ENCODE results near the gene TP53I11. TPM values are rescaled to one million over a fixed set of nuclear protein-coding genes. Genes with fewer than 3 reads are reported as not detected.

TP53I11 gene
- total RNA-seq, 2 donors from 2014 or later: 1.8 to 3.9 TPM

- DNase-seq (no peak), ATAC-seq (no peak)
- no peaks in the 10 kb centered on the region for H3K36me3 Mint-ChIP-seq (ENCODE audit: low read depth)
- H3K4me1 Mint-ChIP-seq: peaks cover 18% of the 10 kb centered on the region
- no peak overlapping the region for H3K4me3 Mint-ChIP-seq
- H3K27ac Mint-ChIP-seq: no peak overlapping the region
- no peaks in the 10 kb centered on the region for H3K27me3 Mint-ChIP-seq
- H3K9me3 ChIP-seq (ENCODE audit: control insufficient read depth, low read length, poor library complexity, severe bottlenecking): no peaks in the 10 kb centered on the region
Observed at GRCh38 chr11:44938066-44938691, 12.5 kb downstream of the TP53I11 start.

- peaks cover 15% of the 10 kb centered on the region for H3K4me1 Mint-ChIP-seq
- H3K4me3 Mint-ChIP-seq: no peak overlapping the region
- ATAC-seq: no peak
- no peak overlapping the region for H3K27ac Mint-ChIP-seq
- no peaks in the 10 kb centered on the region for H3K9me3 ChIP-seq (ENCODE audit: control insufficient read depth, low read length, poor library complexity, severe bottlenecking)
- DNase-seq: no peak
- H3K27me3 Mint-ChIP-seq: no peaks in the 10 kb centered on the region
- no peaks in the 10 kb centered on the region for H3K36me3 Mint-ChIP-seq (ENCODE audit: low read depth)
Observed at GRCh38 chr11:44936951-44937543, 13.6 kb downstream of the TP53I11 start.

DNA sequence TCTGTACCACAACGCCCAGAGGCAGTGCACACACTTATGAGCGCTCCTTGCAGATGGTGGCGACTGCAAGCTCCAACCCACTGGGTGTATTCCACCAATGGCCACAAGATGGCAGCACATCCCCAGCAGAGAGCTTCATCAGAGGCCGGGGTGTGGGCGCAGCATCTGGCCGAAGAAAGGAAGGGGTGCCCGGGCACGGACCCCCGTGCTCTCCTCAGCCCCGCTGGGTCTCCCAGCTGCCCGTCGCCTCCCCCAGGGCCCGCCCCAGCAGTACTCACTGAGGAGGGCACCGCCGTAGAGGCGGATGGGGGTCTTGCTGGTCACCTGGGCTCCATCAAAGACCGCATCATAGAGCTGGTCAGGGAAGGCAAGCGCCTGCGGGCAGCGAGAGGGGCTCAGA lies 14.2 kb downstream of the TP53I11 start:
- Mint-ChIP-seq H3K4me1 (peaks cover 16% of the 10 kb centered on the region), H3K27ac (no peak overlapping the region), H3K27me3 (no peaks in the 10 kb centered on the region), H3K36me3 (ENCODE audit: low read depth) (no peaks in the 10 kb centered on the region), H3K4me3 (no peak overlapping the region)
- ATAC-seq (peak; percentile 84), DNase-seq (peak; percentile 60 to 77 (median 62))
- no peaks in the 10 kb centered on the region for H3K9me3 ChIP-seq (ENCODE audit: control insufficient read depth, low read length, poor library complexity, severe bottlenecking)

DNA sequence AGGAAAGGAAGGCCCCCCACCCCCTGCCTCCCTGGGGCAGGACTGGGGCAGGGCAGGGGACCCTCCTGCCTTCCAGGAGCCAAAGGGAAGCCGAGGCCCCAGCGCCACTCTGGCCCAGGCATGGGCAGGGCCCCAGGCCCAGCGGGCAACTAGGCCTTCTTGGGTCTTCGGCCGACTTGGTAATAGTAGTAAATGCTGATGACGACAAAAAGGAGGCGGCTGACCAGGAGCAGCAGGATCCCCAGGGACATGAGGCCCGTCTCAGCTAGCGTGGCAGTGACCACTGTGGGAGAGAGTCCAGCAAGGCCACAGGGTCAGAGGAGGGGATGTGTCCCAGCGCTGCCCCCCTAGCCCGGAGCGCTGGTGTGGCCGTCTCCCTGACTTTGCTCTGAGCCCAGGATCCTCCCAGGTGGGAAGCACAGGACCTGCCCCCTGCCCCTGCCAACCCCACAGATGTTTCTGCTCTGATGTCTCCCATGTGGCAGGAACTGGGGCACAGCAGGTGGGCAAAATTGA lies 15.9 kb downstream of the TP53I11 start:
- H3K27ac Mint-ChIP-seq: no peak overlapping the region
- no peaks in the 10 kb centered on the region for H3K27me3 Mint-ChIP-seq
- ATAC-seq (no peak), DNase-seq (no peak)
- H3K4me1 Mint-ChIP-seq: peaks cover 13% of the 10 kb centered on the region
- H3K36me3 Mint-ChIP-seq (ENCODE audit: low read depth): peaks cover 9% of the 10 kb centered on the region
- H3K4me3 Mint-ChIP-seq: no peak overlapping the region
- H3K9me3 ChIP-seq (ENCODE audit: control insufficient read depth, low read length, poor library complexity, severe bottlenecking): no peaks in the 10 kb centered on the region

- Mint-ChIP-seq H3K4me3 (peak overlapping the region; percentile 33), H3K4me1 (peaks cover 13% of the 10 kb centered on the region), H3K27me3 (no peaks in the 10 kb centered on the region), H3K36me3 (ENCODE audit: low read depth) (peaks cover 9% of the 10 kb centered on the region), H3K27ac (no peak overlapping the region)
- no peak for ATAC-seq
- no peaks in the 10 kb centered on the region for H3K9me3 ChIP-seq (ENCODE audit: control insufficient read depth, low read length, poor library complexity, severe bottlenecking)
- DNase-seq: no peak
Observed at GRCh38 chr11:44934110-44934509, 16.6 kb downstream of the TP53I11 start.

DNA sequence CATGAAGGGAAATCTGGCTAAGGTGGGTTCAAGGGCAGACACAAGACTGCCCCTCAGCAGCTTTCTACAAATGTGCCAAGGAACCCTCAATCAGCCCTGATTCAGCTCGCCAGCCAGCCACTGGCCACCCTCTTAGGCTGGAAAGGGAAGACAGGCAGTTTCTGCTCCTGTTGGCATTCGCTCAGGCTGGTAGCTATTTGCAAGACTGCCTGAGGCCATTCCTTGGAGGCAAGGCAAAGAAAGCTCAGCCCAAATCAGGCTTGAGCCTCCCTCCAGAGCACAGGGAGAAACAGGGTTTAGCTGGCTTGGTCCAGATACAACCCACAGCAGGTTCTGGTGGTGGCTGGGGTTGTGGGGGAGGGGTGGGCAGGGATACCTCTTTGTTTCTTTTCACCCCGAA lies 19.2 kb downstream of the TP53I11 start:
- ATAC-seq: no peak
- H3K9me3 ChIP-seq (ENCODE audit: control insufficient read depth, low read length, poor library complexity, severe bottlenecking): no peaks in the 10 kb centered on the region
- Mint-ChIP-seq H3K36me3 (ENCODE audit: low read depth) (peaks cover 9% of the 10 kb centered on the region), H3K27me3 (no peaks in the 10 kb centered on the region), H3K4me1 (peaks cover 13% of the 10 kb centered on the region), H3K27ac (no peak overlapping the region), H3K4me3 (no peak overlapping the region)
- no peak for DNase-seq

- H3K4me3 Mint-ChIP-seq: peak overlapping the region; percentile 9
- no peaks in the 10 kb centered on the region for H3K9me3 ChIP-seq (ENCODE audit: control insufficient read depth, low read length, poor library complexity, severe bottlenecking)
- H3K27me3 Mint-ChIP-seq: no peaks in the 10 kb centered on the region
- ATAC-seq (no peak), DNase-seq (no peak)
- peaks cover 14% of the 10 kb centered on the region for H3K4me1 Mint-ChIP-seq
- peaks cover 9% of the 10 kb centered on the region for H3K36me3 Mint-ChIP-seq (ENCODE audit: low read depth)
- no peak overlapping the region for H3K27ac Mint-ChIP-seq
Observed at GRCh38 chr11:44930588-44931302, 19.9 kb downstream of the TP53I11 start.

DNA sequence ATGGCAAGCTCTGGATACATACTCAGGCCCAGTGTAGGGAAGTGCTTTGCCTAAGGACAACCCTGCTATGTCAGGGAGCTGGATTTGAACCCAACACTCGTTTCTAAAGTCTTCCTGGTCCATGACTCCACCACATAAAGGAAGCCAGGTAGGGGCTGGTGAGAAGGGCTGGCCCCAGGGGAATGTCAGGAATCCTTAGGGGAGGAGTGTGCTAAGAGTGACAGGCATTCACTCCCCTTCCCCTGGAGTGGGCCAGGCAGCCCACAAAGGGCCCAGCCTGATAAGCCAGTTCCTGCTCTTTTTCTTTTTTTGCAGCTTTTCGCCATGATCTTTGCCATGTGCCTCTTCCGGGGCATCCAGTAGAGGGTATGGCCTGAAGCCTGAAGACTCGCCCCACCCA lies 21.9 kb downstream of the TP53I11 start:
- peaks cover 9% of the 10 kb centered on the region for H3K36me3 Mint-ChIP-seq (ENCODE audit: low read depth)
- H3K9me3 ChIP-seq (ENCODE audit: control insufficient read depth, low read length, poor library complexity, severe bottlenecking): no peaks in the 10 kb centered on the region
- no peak for ATAC-seq
- H3K4me1 Mint-ChIP-seq: peaks cover 9% of the 10 kb centered on the region
- no peak for DNase-seq
- H3K27ac Mint-ChIP-seq: no peak overlapping the region
- H3K27me3 Mint-ChIP-seq: no peaks in the 10 kb centered on the region
- H3K4me3 Mint-ChIP-seq: no peak overlapping the region

DNA sequence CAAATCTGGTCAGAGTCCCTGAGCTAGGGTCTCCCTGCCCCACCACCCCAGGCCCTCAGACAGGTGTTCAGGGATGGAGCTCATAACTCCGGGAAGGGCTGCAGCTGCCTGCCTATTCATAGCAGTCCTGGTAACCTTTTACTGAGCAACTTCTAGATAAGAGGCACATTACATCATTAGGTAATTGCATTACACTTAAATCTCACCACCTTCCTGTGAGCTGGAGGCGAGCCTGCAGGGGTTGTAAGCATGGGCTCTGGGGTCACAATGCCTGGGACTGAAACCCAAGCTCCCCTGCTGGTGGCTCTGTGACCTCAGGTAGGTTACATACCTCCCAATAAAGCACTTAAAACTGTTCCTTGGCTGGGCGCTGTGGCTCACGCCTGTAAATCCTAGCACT lies 22.5 kb downstream of the TP53I11 start:
- Mint-ChIP-seq H3K36me3 (ENCODE audit: low read depth) (peaks cover 9% of the 10 kb centered on the region), H3K4me3 (no peak overlapping the region), H3K27me3 (no peaks in the 10 kb centered on the region), H3K27ac (no peak overlapping the region), H3K4me1 (peaks cover 9% of the 10 kb centered on the region)
- no peaks in the 10 kb centered on the region for H3K9me3 ChIP-seq (ENCODE audit: control insufficient read depth, low read length, poor library complexity, severe bottlenecking)
- DNase-seq (no peak), ATAC-seq (no peak)

DNA sequence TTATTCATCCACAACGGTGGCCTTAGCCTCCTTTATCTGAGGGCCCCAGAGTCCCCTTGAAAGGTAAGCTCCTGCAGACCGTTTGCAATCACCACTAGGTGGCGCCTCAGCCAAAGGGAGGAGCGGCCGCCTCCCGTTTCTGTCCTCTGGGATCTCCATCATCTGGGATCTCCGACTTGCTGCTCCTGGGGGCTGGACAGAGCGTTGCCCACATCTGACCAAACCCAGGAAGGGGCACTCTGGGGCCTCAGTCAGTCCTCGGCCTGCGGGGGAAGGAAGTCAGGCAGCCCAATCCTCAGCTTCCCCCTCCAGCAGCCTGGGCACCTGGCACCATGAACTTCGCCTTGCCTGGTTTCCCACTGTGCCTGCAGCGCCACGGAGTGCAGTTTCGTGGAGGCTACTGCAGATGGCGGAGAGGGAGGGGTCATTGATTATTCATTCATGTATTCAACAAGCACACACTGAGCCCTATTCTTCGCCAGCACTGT lies 23.5 kb downstream of the TP53I11 start:
- H3K27ac Mint-ChIP-seq: no peak overlapping the region
- DNase-seq: peak; percentile 28 to 50 (median 47)
- peak; percentile 55 for ATAC-seq
- H3K4me1 Mint-ChIP-seq: peaks cover 8% of the 10 kb centered on the region
- H3K27me3 Mint-ChIP-seq: no peaks in the 10 kb centered on the region
- H3K4me3 Mint-ChIP-seq: no peak overlapping the region
- no peaks in the 10 kb centered on the region for H3K9me3 ChIP-seq (ENCODE audit: control insufficient read depth, low read length, poor library complexity, severe bottlenecking)
- H3K36me3 Mint-ChIP-seq (ENCODE audit: low read depth): peaks cover 9% of the 10 kb centered on the region

- H3K27ac Mint-ChIP-seq: peak overlapping the region; percentile 62
Observed at GRCh38 chr11:44926036-44926435, 24.6 kb downstream of the TP53I11 start.

DNA sequence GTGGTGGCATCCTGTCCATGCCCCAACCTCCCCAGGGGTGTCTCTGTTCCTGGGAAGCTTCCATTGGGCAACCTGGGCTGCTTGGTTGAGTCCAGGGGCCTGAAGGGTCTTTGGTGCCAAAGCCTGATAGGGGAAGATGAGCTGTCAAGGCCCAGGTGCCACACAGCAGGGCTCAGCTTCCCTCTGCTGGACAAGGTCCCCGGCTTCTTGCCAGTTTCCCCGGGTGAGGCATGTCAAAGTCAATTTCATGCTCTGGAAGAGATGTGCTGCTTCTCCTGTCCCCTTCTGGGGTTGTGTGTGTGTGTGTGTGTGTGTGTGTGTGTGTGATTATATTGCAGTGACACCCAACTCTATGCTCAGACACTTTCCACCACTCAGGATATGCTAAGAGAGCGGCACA lies 26.9 kb downstream of the TP53I11 start:
- Mint-ChIP-seq H3K27ac (no peak overlapping the region), H3K27me3 (no peaks in the 10 kb centered on the region), H3K4me1 (peaks cover 6% of the 10 kb centered on the region), H3K36me3 (ENCODE audit: low read depth) (no peaks in the 10 kb centered on the region), H3K4me3 (no peak overlapping the region)
- no peaks in the 10 kb centered on the region for H3K9me3 ChIP-seq (ENCODE audit: control insufficient read depth, low read length, poor library complexity, severe bottlenecking)
- ATAC-seq (no peak), DNase-seq (no peak)

More at GRCh38 chr11:44926036-44926435, 24.6 kb downstream of the TP53I11 start:
- H3K27me3 Mint-ChIP-seq: no peaks in the 10 kb centered on the region
- H3K9me3 ChIP-seq (ENCODE audit: control insufficient read depth, low read length, poor library complexity, severe bottlenecking): no peaks in the 10 kb centered on the region
- peaks cover 9% of the 10 kb centered on the region for H3K36me3 Mint-ChIP-seq (ENCODE audit: low read depth)
- no peak overlapping the region for H3K4me3 Mint-ChIP-seq
- peaks cover 6% of the 10 kb centered on the region for H3K4me1 Mint-ChIP-seq
- DNase-seq (no peak), ATAC-seq (no peak)

DNA sequence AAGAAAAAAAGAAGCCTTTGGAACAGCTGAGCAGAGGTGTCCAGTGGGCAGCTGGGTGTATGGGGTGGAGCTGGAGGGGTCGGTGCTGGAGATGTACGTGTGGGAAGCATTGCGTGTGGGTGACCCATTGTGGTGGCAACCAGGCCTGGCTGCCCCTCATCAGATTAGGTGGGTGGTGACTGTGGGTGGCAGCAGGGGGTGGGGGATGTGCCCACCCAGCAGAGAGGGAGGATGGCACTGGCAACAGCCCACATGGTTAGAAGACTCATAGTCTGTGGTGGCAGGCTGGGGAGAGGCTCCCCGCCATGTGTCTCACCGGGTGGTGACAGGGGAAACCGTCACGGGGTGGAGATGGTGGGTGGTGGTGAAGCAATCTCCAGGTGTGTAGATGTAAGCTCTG lies 27.6 kb downstream of the TP53I11 start:
- no peaks in the 10 kb centered on the region for H3K9me3 ChIP-seq (ENCODE audit: control insufficient read depth, low read length, poor library complexity, severe bottlenecking)
- no peak overlapping the region for H3K27ac Mint-ChIP-seq
- no peaks in the 10 kb centered on the region for H3K36me3 Mint-ChIP-seq (ENCODE audit: low read depth)
- H3K27me3 Mint-ChIP-seq: no peaks in the 10 kb centered on the region
- ATAC-seq (no peak), DNase-seq (no peak)
- no peak overlapping the region for H3K4me3 Mint-ChIP-seq
- peaks cover 6% of the 10 kb centered on the region for H3K4me1 Mint-ChIP-seq
